HL-60 (cell line): ENCODE measurements around the gene MEIOSIN.
"Not testable (repeated sequence)": the region's sequence is repeated elsewhere in the genome, so short reads cannot be mapped to it uniquely, and the experiment has no call there.

Experiments used
- POLR2AphosphoS5 ChIP-seq: IDR thresholded peaks from 2 replicates; pipeline ENCODE4 v1.6.1; 2012; ENCODE audit warnings: low read depth
- TF ChIP-seq, protein P1 (sequence below): IDR thresholded peaks from one replicate; pipeline ENCODE4 v1.5.1; 2011; ENCODE audit warnings: low read length, control low read depth, inconsistent platforms; ENCODE audit not compliant: insufficient read depth
- TF ChIP-seq, protein P2 (sequence below): IDR thresholded peaks from 2 replicates; pipeline ENCODE4 v1.6.1; 2012; ENCODE audit warnings: low read depth; ENCODE audit not compliant: insufficient replicate concordance

DNA sequence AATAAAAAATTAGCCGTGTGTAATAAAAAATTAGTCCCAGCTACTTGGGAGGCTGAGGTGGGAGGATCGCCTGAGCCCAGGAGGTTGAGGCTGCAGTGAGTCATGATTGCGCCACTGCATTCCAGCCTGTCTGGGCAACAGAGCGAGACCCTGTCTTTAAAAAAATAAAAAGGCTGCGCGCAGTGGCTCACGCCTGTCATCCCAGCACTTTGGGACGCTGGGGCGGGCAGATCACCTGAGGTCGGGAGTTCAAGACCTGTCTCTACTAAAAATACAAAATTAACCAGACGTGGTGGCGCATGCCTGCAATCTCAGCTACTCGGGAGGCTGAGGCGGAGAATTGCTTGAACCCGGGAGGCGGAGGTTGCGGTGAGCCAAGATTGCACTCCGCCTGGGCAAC, 4.6 kb upstream of the MEIOSIN start:
- TF ChIP-seq POLR2AphosphoS5 = not testable (repeated sequence)
- TF ChIP-seq, protein P1, sequence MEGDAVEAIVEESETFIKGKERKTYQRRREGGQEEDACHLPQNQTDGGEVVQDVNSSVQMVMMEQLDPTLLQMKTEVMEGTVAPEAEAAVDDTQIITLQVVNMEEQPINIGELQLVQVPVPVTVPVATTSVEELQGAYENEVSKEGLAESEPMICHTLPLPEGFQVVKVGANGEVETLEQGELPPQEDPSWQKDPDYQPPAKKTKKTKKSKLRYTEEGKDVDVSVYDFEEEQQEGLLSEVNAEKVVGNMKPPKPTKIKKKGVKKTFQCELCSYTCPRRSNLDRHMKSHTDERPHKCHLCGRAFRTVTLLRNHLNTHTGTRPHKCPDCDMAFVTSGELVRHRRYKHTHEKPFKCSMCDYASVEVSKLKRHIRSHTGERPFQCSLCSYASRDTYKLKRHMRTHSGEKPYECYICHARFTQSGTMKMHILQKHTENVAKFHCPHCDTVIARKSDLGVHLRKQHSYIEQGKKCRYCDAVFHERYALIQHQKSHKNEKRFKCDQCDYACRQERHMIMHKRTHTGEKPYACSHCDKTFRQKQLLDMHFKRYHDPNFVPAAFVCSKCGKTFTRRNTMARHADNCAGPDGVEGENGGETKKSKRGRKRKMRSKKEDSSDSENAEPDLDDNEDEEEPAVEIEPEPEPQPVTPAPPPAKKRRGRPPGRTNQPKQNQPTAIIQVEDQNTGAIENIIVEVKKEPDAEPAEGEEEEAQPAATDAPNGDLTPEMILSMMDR = not testable (repeated sequence)
- TF ChIP-seq, protein P2, sequence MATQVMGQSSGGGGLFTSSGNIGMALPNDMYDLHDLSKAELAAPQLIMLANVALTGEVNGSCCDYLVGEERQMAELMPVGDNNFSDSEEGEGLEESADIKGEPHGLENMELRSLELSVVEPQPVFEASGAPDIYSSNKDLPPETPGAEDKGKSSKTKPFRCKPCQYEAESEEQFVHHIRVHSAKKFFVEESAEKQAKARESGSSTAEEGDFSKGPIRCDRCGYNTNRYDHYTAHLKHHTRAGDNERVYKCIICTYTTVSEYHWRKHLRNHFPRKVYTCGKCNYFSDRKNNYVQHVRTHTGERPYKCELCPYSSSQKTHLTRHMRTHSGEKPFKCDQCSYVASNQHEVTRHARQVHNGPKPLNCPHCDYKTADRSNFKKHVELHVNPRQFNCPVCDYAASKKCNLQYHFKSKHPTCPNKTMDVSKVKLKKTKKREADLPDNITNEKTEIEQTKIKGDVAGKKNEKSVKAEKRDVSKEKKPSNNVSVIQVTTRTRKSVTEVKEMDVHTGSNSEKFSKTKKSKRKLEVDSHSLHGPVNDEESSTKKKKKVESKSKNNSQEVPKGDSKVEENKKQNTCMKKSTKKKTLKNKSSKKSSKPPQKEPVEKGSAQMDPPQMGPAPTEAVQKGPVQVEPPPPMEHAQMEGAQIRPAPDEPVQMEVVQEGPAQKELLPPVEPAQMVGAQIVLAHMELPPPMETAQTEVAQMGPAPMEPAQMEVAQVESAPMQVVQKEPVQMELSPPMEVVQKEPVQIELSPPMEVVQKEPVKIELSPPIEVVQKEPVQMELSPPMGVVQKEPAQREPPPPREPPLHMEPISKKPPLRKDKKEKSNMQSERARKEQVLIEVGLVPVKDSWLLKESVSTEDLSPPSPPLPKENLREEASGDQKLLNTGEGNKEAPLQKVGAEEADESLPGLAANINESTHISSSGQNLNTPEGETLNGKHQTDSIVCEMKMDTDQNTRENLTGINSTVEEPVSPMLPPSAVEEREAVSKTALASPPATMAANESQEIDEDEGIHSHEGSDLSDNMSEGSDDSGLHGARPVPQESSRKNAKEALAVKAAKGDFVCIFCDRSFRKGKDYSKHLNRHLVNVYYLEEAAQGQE = not testable (repeated sequence)
